A673 (cell line): ENCODE results near the gene OSTN. TPM values are rescaled to one million over a fixed set of nuclear protein-coding genes. Genes with fewer than 3 reads are reported as not detected.

Source experiments
- BruUV-seq: library from RNA; stranded (reverse); fragments of 400-500 nt; replicated peaks from 2 replicates; lab custom pipeline; 2021; lab: Mats Ljungman, UMichigan
- CTCF ChIA-PET: fragments of 300-600 bp; sonication (Branson Sonifier 250); formaldehyde crosslinking; loops from one replicate; lab custom pipeline; 2022; ENCODE audit warnings: antibody characterized with exemption; lab: Charles Lee
- POLR2A ChIA-PET: fragments of 300-600 bp; sonication (Branson Sonifier 250); formaldehyde crosslinking; loops from one replicate; lab custom pipeline; 2022; ENCODE audit warnings: antibody characterized with exemption; ENCODE audit not compliant: low non-redundant PET; lab: Charles Lee
- DNase-seq: peaks from one replicate; pipeline ENCODE4 v3.0.0-alpha.2; 2015; ENCODE audit warnings: low spot score
- H3K27ac ChIP-seq: fragments of 200-600 bp; sonication (generic); 2 replicates; pipeline ENCODE4 v1.5.1; 2016; ENCODE audit warnings: mixed run types, low read depth, mild to moderate bottlenecking, mixed read lengths, antibody characterized with exemption, low read length; ENCODE audit not compliant: poor library complexity, severe bottlenecking
- H3K27me3 ChIP-seq: fragments of 200-600 bp; sonication (generic); replicated peaks from 2 replicates; pipeline ENCODE4 v1.6.1; 2017; ENCODE audit warnings: mixed run types, low read depth, mild to moderate bottlenecking, mixed read lengths, antibody characterized with exemption, low read length; ENCODE audit not compliant: insufficient read depth, poor library complexity
- H3K36me3 ChIP-seq: fragments of 200-600 bp; sonication (generic); 2 replicates; pipeline ENCODE4 v1.6.1; 2016; ENCODE audit warnings: mixed run types, mild to moderate bottlenecking, mixed read lengths, antibody characterized with exemption, low read length; ENCODE audit not compliant: insufficient read depth, poor library complexity, severe bottlenecking
- H3K4me1 ChIP-seq: fragments of 200-600 bp; sonication (generic); 2 replicates; pipeline ENCODE4 v1.6.1; 2017; ENCODE audit warnings: mixed run types, mild to moderate bottlenecking, mixed read lengths, antibody characterized with exemption, low read length; ENCODE audit not compliant: insufficient read depth, poor library complexity, severe bottlenecking
- H3K4me3 ChIP-seq: fragments of 200-600 bp; sonication (generic); 2 replicates; pipeline ENCODE4 v1.5.1; 2016; ENCODE audit warnings: low read depth, mixed run types, mild to moderate bottlenecking, mixed read lengths, low read length; ENCODE audit not compliant: poor library complexity, severe bottlenecking
- H3K9me3 ChIP-seq: fragments of 200-600 bp; sonication (generic); 2 replicates; pipeline ENCODE4 v1.6.1; 2016; ENCODE audit warnings: mixed run types, low read depth, mild to moderate bottlenecking, mixed read lengths, antibody characterized with exemption, low read length; ENCODE audit not compliant: poor library complexity, severe bottlenecking
- EZH2 ChIP-seq: fragments of 200-600 bp; sonication (generic); IDR thresholded peaks from 2 replicates; pipeline ENCODE4 v1.6.1; 2017; ENCODE audit warnings: borderline replicate concordance, low read depth, mild to moderate bottlenecking, mixed read lengths, antibody characterized with exemption, low read length; ENCODE audit not compliant: poor library complexity, severe bottlenecking
- intact Hi-C: fragments of 100-400 bp; cut with micrococcal nuclease; formaldehyde crosslinking; loops from one replicate; pipeline ENCODE4 v1.10.0; 2022; ENCODE audit not compliant: unreplicated experiment
- total RNA-seq: library from RNA; stranded (reverse); gene quantifications from 2 replicates; pipeline ENCODE4 v1.2.3, GENCODE V29; 2021
- TF ChIP-seq, protein P1 (sequence below): fragments of 300-800, 200-600 bp; sonication (generic); conservative IDR thresholded peaks from 2 replicates; pipeline ENCODE4 v1.5.1; 2017; ENCODE audit warnings: low read depth, mild to moderate bottlenecking, antibody characterized with exemption, low read length, moderate library complexity, mixed read lengths

The OSTN gene
- total RNA-seq, 1 experiment from 2014 or later, result not detected

DNA sequence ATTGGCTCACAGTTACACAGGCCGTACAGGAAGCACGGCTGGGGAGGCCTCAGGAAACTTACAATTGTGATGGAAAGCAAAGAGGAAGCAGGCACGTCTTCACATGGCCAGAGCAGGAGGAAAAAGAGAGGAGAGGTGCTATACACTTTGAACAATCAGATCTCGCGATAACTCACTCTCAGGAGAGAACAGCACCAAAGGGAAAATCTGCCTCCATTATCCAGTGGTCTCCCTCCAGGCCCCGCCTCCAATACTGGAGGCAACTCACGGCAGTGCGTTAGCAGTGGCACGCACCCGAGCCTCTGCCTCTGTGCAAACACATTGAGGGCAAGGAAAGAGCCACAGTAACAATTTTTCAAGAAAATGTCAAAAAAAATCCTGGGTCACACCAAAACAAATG is 11.0 kb downstream of the OSTN start:
- TF ChIP-seq EZH2, result no peak
- TF ChIP-seq, protein P1, sequence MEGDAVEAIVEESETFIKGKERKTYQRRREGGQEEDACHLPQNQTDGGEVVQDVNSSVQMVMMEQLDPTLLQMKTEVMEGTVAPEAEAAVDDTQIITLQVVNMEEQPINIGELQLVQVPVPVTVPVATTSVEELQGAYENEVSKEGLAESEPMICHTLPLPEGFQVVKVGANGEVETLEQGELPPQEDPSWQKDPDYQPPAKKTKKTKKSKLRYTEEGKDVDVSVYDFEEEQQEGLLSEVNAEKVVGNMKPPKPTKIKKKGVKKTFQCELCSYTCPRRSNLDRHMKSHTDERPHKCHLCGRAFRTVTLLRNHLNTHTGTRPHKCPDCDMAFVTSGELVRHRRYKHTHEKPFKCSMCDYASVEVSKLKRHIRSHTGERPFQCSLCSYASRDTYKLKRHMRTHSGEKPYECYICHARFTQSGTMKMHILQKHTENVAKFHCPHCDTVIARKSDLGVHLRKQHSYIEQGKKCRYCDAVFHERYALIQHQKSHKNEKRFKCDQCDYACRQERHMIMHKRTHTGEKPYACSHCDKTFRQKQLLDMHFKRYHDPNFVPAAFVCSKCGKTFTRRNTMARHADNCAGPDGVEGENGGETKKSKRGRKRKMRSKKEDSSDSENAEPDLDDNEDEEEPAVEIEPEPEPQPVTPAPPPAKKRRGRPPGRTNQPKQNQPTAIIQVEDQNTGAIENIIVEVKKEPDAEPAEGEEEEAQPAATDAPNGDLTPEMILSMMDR, result no peak
- no peak for DNase-seq
- no peaks in the 10 kb centered on the region for H3K4me1 ChIP-seq
- ChIA-PET POLR2A (no interaction called here), CTCF (no interaction called here)
- intact Hi-C loops, result no loop called here
- no peak overlapping the region for H3K27ac ChIP-seq
- H3K4me3 ChIP-seq, result no peak overlapping the region
- no peaks in the 10 kb centered on the region for H3K9me3 ChIP-seq
- no peaks in the 10 kb centered on the region for H3K36me3 ChIP-seq
- no TSS peak for BruUV-seq
- no peaks in the 10 kb centered on the region for H3K27me3 ChIP-seq

DNA sequence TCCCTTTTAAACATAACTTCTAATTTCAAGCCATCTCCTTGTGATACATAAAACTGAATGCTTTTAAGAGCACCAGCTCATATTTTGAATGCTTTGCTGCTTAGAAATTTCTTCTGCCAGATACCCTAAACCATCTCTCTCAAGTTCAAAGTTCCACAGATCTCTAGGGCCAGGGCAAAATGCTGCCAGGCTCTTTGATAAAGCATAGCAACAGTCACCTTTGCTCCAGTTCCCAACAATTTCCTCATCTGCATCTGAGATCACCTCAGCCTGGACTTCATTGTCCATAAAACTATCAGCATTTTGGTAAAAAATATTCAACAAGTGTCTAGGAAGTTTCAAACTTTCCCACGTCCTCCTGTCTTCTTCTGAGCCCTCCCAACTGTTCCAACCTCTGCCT is 17.5 kb downstream of the OSTN start:
- no peaks in the 10 kb centered on the region for H3K36me3 ChIP-seq
- no peaks in the 10 kb centered on the region for H3K9me3 ChIP-seq
- no peak for DNase-seq
- H3K27ac ChIP-seq, result no peak overlapping the region
- no peak overlapping the region for H3K4me3 ChIP-seq
- H3K4me1 ChIP-seq, result no peaks in the 10 kb centered on the region
- ChIA-PET POLR2A (no interaction called here), CTCF (no interaction called here)
- no peaks in the 10 kb centered on the region for H3K27me3 ChIP-seq
- TF ChIP-seq, protein P1, result no peak
- BruUV-seq, result no TSS peak
- intact Hi-C loops, result no loop called here

DNA sequence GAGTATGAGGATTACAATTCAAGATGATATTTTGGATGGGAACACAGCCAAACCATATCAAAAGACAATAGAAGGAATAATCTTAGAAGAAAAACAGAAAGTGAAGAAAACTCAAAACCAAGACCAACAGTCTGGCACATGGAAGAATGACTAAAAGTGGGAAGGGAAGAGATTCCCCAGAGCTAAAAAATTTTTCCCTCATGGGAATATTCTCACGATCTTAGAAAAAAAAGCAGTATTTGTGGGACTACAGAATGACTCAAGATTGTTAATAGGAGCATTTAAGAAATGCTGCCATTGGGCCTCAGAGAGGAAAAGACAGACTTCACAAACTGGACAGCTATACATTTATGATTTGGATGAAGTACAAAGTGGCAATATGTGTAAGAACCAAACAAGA is 18.3 kb downstream of the OSTN start:
- Histone ChIP-seq H3K36me3 (no peaks in the 10 kb centered on the region), H3K27me3 (no peaks in the 10 kb centered on the region), H3K4me1 (no peaks in the 10 kb centered on the region), H3K27ac (no peak overlapping the region), H3K4me3 (no peak overlapping the region), H3K9me3 (no peaks in the 10 kb centered on the region)
- no peak for DNase-seq
- TF ChIP-seq, protein P1, result no peak
- TF ChIP-seq EZH2, result no peak
- ChIA-PET CTCF (no interaction called here), POLR2A (no interaction called here)
- intact Hi-C loops, result no loop called here
- BruUV-seq, result no TSS peak
